ENCODE data around the gene DSCAM.
"Not testable (repeated sequence)": the region's sequence is repeated elsewhere in the genome, so short reads cannot be mapped to it uniquely, and the experiment has no call there.

The DSCAM gene

GRCh38 chr21:40846587-40847411 is at the start of gene DSCAM:
Gene DSCAM (minus strand): TSS chr21:40847158. CDS start chr21:40846661, 497 bp downstream.
- TF ChIP-seq CTCF (IDR thresholded peaks at IDR 0.05; ENCODE audit: low read depth, low read length): no peak
- H3K4me3 ChIP-seq (ENCODE audit: low read depth, low read length): no peak within 1 kb of the TSS

- not testable (repeated sequence) for H3K4me3 ChIP-seq (ENCODE audit: low read depth, low read length)
Observed at GRCh38 chr21:40895697-40896096, 48.7 kb upstream of the DSCAM start.

- no peak overlapping the region for H3K4me3 ChIP-seq (ENCODE audit: low read depth, low read length)
- no peak for TF ChIP-seq CTCF (IDR thresholded peaks at IDR 0.05; ENCODE audit: low read depth, low read length)
Observed at GRCh38 chr21:40886931-40887330, 40.0 kb upstream of the DSCAM start.

GRCh38 chr21:40886006-40886405 is 39.0 kb upstream of the DSCAM start:
- TF ChIP-seq CTCF (IDR thresholded peaks at IDR 0.05; ENCODE audit: low read depth, low read length): no peak
- H3K4me3 ChIP-seq (ENCODE audit: low read depth, low read length): no peak overlapping the region

GRCh38 chr21:40882192-40882915 is 35.4 kb upstream of the DSCAM start:
- no peak overlapping the region for H3K4me3 ChIP-seq (ENCODE audit: low read depth, low read length)
- no peak for TF ChIP-seq CTCF (IDR thresholded peaks at IDR 0.05; ENCODE audit: low read depth, low read length)

- H3K4me3 ChIP-seq (ENCODE audit: low read depth, low read length): no peak overlapping the region
- TF ChIP-seq CTCF (IDR thresholded peaks at IDR 0.05; ENCODE audit: low read depth, low read length): no peak
Observed at GRCh38 chr21:40881767-40882166, 34.8 kb upstream of the DSCAM start.

- no peak for TF ChIP-seq CTCF (IDR thresholded peaks at IDR 0.05; ENCODE audit: low read depth, low read length)
- H3K4me3 ChIP-seq (ENCODE audit: low read depth, low read length): no peak overlapping the region
Observed at GRCh38 chr21:40871099-40871498, 24.1 kb upstream of the DSCAM start.

Data from WI38 (cell line).